Loucy (cell line): ENCODE results near the gene KLF6.

Experiments used
- H2AFZ ChIP-seq: fragments of 200-600 bp; sonication (generic); 2 replicates; pipeline ENCODE4 v1.6.0; 2016; ENCODE audit warnings: antibody characterized with exemption, mild to moderate bottlenecking, low read length, moderate library complexity
- H3F3A ChIP-seq: fragments of 200-600 bp; 2 replicates; pipeline ENCODE4 v1.6.0; 2016; ENCODE audit warnings: antibody characterized with exemption, low read depth, mild to moderate bottlenecking
- H3K27me3 ChIP-seq: fragments of 200-600 bp; sonication (generic); 2 replicates; pipeline ENCODE4 v1.6.1; 2014; ENCODE audit warnings: low read length, mild to moderate bottlenecking; ENCODE audit not compliant: insufficient read depth, poor library complexity, severe bottlenecking
- H3K36me3 ChIP-seq: fragments of 200-600 bp; sonication (generic); 2 replicates; pipeline ENCODE4 v1.6.1; 2016; ENCODE audit warnings: low read length; ENCODE audit not compliant: insufficient read depth
- H3K4me1 ChIP-seq: fragments of 200-600 bp; sonication (generic); 2 replicates; pipeline ENCODE4 v1.5.1; 2014; ENCODE audit warnings: low read length, mild to moderate bottlenecking; ENCODE audit not compliant: insufficient read depth, poor library complexity, severe bottlenecking
- H3K4me2 ChIP-seq: fragments of 200-600 bp; sonication (generic); 2 replicates; pipeline ENCODE4 v1.6.0; 2014; ENCODE audit warnings: antibody characterized with exemption, low read length, low read depth, mild to moderate bottlenecking; ENCODE audit not compliant: poor library complexity, severe bottlenecking
- H3K4me3 ChIP-seq: fragments of 200-600 bp; sonication (generic); 2 replicates; pipeline ENCODE4 v1.5.1; 2014; ENCODE audit warnings: low read length, mild to moderate bottlenecking, mixed read lengths; ENCODE audit not compliant: poor library complexity, severe bottlenecking
- H3K79me2 ChIP-seq: fragments of 200-600 bp; sonication (generic); 2 replicates; pipeline ENCODE4 v1.6.1; 2014; ENCODE audit warnings: low read length; ENCODE audit not compliant: insufficient read depth
- H3K9ac ChIP-seq: fragments of 200-600 bp; sonication (generic); 2 replicates; pipeline ENCODE4 v1.6.0; 2014; ENCODE audit warnings: mild to moderate bottlenecking, low read depth, low read length, moderate library complexity; ENCODE audit not compliant: poor library complexity, severe bottlenecking
- H3K9me2 ChIP-seq: fragments of 200-600 bp; sonication (generic); replicated peaks from 2 replicates; pipeline ENCODE4 v1.6.1; 2016; ENCODE audit warnings: low read depth, low read length, mixed read lengths
- H3K9me3 ChIP-seq: fragments of 200-600 bp; sonication (generic); 2 replicates; pipeline ENCODE4 v1.6.1; 2014; ENCODE audit warnings: mild to moderate bottlenecking, antibody characterized with exemption, low read length, low read depth; ENCODE audit not compliant: insufficient read depth
- H4K20me1 ChIP-seq: fragments of 200-600 bp; sonication (generic); 2 replicates; pipeline ENCODE4 v1.6.0; 2014; ENCODE audit warnings: antibody characterized with exemption, low read length, mild to moderate bottlenecking; ENCODE audit not compliant: insufficient read depth, poor library complexity, severe bottlenecking
- EZH2phosphoT487 ChIP-seq: fragments of 200-600 bp; IDR thresholded peaks from 2 replicates; pipeline ENCODE4 v1.6.1; 2018; ENCODE audit warnings: antibody characterized with exemption, mild to moderate bottlenecking, moderate library complexity, borderline replicate concordance
- TF ChIP-seq, protein P1 (sequence below): fragments of 200-600 bp; sonication (generic); conservative IDR thresholded peaks from 2 replicates; pipeline ENCODE4 v1.5.1; 2014; ENCODE audit warnings: mild to moderate bottlenecking, antibody characterized with exemption, low read length

KLF6 gene

DNA sequence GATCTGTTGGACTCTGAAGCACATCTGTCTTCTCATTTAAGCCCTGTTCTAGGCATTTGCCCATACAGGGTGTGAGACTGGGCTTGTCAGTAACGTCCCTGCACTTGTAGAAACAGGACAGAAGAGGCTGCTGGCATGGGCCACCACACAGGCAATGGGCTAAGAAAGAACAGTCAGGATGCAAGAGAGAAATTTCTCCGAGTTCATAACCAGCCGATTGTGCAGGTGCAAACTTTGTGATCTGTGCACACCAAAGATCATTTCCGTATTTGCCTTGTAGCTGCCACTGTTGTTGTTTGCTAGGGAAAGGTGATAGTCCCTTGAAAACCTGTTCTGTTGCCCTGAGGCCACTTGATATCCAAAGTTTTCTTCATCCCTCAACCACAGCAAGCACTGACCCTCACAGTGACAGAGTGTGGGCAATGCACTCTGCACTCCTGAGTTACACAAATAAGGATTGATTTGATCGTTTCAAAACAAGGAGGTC lies 20.3 kb downstream of the KLF6 start:
- H2AFZ ChIP-seq = no peak overlapping the region
- no peaks in the 10 kb centered on the region for H3K36me3 ChIP-seq
- no peaks in the 10 kb centered on the region for H3K27me3 ChIP-seq
- H3F3A ChIP-seq = no peaks in the 10 kb centered on the region
- no peaks in the 10 kb centered on the region for H3K79me2 ChIP-seq
- no peaks in the 10 kb centered on the region for H4K20me1 ChIP-seq
- H3K4me1 ChIP-seq = peaks cover 13% of the 10 kb centered on the region
- H3K9me3 ChIP-seq = no peaks in the 10 kb centered on the region
- H3K4me2 ChIP-seq = peak overlapping the region; percentile 43
- peak overlapping the region; percentile 27 for H3K4me3 ChIP-seq
- no peak overlapping the region for H3K9ac ChIP-seq
- TF ChIP-seq, protein P1, sequence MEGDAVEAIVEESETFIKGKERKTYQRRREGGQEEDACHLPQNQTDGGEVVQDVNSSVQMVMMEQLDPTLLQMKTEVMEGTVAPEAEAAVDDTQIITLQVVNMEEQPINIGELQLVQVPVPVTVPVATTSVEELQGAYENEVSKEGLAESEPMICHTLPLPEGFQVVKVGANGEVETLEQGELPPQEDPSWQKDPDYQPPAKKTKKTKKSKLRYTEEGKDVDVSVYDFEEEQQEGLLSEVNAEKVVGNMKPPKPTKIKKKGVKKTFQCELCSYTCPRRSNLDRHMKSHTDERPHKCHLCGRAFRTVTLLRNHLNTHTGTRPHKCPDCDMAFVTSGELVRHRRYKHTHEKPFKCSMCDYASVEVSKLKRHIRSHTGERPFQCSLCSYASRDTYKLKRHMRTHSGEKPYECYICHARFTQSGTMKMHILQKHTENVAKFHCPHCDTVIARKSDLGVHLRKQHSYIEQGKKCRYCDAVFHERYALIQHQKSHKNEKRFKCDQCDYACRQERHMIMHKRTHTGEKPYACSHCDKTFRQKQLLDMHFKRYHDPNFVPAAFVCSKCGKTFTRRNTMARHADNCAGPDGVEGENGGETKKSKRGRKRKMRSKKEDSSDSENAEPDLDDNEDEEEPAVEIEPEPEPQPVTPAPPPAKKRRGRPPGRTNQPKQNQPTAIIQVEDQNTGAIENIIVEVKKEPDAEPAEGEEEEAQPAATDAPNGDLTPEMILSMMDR = no peak
- TF ChIP-seq EZH2phosphoT487 = no peak
- H3K9me2 ChIP-seq = no peaks in the 10 kb centered on the region

DNA sequence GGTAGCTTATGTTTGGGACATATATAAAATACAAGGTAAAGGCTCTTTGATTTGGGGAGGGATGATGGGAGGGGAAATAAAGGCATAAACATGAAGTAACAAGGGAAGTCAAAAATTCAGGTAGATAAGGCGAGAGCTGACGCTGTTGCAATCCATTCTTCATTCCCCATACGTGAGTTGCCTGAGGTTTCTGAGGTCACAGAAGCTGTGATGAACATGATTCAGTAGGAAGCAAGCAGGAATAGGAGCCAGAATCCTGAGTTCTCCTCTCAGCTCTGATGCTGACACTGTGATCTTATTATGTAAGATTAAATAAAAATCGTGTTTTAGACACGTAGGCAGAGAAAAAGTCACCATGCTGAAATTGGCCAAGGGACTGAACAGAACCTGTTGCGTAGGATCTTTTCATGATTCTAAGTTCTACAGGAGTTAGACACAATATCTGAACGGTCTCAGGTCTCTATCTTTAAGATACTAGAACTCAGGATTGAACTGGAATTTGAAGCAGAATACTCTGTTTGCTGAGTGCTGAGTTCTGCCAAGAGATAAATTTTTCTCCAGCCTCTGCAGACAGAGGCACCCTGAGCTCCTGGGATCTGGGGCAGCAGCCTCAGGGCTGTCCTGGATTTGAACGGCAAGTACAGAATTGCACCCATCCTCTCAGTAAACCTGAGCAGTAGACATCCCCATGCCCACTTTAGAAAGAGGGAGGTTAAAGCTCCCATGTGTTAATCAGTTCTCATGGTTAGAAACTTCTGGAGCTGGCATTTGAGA lies 21.0 kb downstream of the KLF6 start:
- Histone ChIP-seq H3K9me3 (no peaks in the 10 kb centered on the region), H3K4me3 (no peak overlapping the region), H2AFZ (no peak overlapping the region), H3K4me2 (peak overlapping the region; percentile 43), H3K4me1 (peaks cover 13% of the 10 kb centered on the region), H3K36me3 (no peaks in the 10 kb centered on the region), H3K9me2 (no peaks in the 10 kb centered on the region), H3K79me2 (no peaks in the 10 kb centered on the region), H3K27me3 (no peaks in the 10 kb centered on the region), H3F3A (no peaks in the 10 kb centered on the region), H4K20me1 (no peaks in the 10 kb centered on the region), H3K9ac (no peak overlapping the region)
- TF ChIP-seq EZH2phosphoT487 = no peak
- TF ChIP-seq, protein P1 = no peak

DNA sequence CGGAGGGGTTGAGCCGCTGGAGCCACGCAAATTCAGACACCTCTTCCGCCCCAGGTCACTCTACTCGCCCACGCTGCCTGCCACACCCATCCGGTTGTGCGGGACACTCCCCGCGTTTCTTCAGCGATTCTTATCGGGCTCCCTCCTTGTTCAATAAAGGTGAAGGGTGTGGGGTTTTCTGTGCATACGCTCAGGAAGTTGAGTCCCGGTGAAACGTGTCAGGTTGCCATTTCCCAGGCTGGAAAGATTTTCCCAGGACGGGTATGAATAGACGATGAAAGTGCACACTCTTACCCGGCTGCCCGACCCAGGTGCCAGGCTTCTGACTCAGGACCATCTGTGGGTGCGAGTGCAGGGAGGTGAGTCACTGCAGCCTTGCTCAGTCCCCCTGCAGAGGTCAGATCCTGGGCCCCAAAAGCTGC lies 22.0 kb downstream of the KLF6 start:
- no peaks in the 10 kb centered on the region for H3F3A ChIP-seq

More for the DNA sequence above, 22.0 kb downstream of the KLF6 start:
- H3K4me3 ChIP-seq = no peak overlapping the region
- H3K4me2 ChIP-seq = no peak overlapping the region
- no peak for TF ChIP-seq EZH2phosphoT487
- TF ChIP-seq, protein P1 = no peak
- no peaks in the 10 kb centered on the region for H3K9me2 ChIP-seq
- no peak overlapping the region for H2AFZ ChIP-seq
- no peaks in the 10 kb centered on the region for H3K79me2 ChIP-seq
- peaks cover 13% of the 10 kb centered on the region for H3K4me1 ChIP-seq
- no peaks in the 10 kb centered on the region for H3K36me3 ChIP-seq
- no peaks in the 10 kb centered on the region for H3K9me3 ChIP-seq
- H3K27me3 ChIP-seq = no peaks in the 10 kb centered on the region
- no peaks in the 10 kb centered on the region for H4K20me1 ChIP-seq
- H3K9ac ChIP-seq = no peak overlapping the region
